HG02759 (cell line): ENCODE data around the gene ABCC10.
"Not testable (repeated sequence)": the region's sequence is repeated elsewhere in the genome, so short reads cannot be mapped to it uniquely, and the experiment has no call there.

Experiments used
- ATAC-seq: cut with Tn5 transposase; IDR thresholded peaks from one replicate; pipeline ENCODE4 v1.9.1; 2021; ENCODE audit warnings: mild to moderate bottlenecking, moderate library complexity; ENCODE audit not compliant: unreplicated experiment

ABCC10 gene

DNA sequence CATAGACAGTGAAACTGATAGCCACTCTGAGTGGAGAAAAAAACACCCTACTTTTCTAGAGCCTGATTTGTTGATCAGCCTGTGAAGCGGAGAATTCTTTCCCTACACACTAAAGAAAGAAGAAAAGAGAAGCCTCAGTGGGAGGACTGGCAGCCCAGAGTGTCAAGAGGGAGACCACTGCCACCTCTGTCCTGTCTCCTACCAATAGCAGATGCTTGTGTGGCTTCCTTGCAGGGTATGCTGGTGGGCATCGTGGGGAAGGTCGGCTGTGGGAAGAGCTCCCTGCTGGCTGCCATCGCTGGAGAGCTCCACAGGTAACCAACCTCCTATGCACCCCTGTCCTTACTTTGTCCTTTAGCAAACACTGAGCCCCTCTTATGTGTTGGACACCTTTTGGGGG lies 10.4 kb downstream of the ABCC10 start:
- no peak for ATAC-seq

DNA sequence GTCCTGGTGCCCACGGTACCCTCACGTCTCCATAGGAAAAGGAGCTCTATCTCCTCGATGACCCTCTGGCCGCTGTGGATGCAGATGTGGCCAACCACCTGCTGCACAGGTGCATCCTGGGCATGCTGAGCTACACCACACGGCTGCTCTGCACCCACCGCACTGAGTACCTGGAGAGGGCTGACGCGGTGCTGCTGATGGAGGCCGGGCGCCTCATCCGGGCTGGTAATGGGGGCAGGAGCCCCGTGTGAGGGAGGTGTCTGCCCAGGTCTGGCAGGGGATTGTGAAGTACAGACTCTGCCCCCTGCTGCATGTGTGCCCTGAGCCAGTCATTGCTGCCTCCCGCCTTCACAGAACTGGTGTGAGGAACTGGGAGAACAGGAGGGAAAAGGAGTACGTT lies 15.6 kb downstream of the ABCC10 start:
- ATAC-seq, result no peak

DNA sequence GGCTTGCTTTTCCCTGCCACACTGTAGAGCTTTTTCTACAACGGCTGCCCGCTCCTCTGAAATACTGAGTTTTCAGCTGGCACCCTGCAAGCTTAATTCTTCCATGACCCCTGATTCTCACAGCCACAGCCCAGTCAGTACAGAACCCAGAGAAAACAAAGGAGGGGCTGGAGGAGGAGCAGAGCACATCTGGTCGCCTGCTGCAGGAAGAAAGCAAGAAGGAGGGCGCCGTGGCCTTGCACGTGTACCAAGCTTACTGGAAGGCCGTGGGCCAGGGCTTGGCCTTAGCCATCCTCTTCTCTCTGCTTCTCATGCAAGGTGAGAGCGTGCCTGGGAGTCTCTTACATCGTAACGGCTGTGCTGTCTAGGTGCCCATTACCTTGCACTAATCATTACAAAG lies 16.7 kb downstream of the ABCC10 start:
- no peak for ATAC-seq

DNA sequence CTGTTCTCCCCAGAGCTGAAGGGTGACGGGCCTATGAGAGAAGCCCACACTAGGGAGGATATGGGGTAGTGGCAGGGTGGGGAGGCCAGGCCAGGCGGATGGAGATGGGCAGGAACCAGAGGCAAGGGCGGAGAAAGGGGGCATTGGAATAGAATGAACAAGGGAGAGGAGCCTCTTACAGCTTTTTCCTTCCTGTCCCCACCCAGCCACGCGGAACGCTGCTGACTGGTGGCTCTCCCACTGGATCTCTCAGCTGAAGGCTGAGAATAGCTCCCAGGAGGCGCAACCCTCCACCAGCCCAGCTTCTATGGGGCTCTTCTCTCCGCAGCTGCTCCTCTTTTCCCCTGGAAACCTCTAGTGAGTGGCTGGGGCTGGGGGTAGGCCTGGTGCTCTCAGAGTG lies 17.2 kb downstream of the ABCC10 start:
- no peak for ATAC-seq

DNA sequence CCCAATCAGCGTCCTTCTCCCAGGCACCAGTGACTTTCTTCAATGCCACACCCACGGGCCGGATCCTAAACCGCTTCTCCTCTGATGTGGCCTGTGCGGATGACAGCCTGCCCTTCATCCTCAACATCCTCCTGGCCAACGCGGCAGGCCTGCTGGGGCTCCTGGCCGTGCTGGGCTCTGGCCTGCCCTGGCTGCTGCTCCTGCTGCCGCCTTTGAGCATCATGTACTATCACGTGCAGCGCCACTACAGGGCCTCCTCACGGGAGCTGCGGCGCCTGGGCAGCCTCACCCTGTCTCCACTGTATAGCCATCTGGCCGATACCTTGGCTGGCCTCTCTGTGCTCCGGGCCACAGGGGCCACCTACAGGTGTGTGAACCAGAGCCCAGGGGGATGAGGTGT lies 18.2 kb downstream of the ABCC10 start:
- ATAC-seq, result no peak

DNA sequence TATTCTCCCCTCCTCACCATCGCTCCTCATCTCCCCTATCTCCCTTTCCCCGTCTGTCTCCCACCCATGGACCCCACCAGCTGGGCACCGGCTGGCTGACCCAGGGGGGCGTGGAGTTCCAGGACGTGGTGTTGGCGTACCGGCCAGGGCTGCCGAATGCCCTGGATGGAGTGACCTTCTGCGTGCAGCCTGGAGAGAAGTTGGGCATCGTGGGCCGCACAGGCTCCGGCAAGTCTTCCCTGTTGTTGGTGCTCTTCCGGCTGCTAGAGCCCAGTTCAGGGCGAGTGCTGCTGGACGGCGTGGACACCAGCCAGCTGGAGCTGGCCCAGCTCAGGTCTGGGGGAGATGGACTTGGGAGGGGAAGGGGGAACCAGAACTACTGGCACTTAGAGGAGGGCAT lies 20.3 kb downstream of the ABCC10 start:
- no peak for ATAC-seq

DNA sequence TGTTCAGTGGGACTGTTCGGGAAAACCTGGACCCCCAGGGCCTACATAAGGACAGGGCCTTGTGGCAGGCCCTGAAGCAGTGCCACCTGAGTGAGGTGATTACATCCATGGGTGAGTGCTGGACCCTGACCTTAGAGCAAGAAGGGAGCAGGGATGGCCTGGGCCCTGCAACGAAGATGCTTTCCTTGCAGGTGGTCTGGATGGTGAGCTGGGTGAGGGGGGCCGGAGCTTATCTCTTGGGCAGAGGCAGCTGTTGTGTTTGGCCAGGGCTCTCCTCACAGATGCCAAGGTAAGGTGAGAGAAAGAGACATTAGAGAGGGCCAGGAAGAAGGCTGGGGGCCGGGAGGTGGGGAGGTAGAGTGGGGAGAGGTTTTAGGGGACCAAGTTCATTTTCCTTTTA lies 21.6 kb downstream of the ABCC10 start:
- no peak for ATAC-seq

DNA sequence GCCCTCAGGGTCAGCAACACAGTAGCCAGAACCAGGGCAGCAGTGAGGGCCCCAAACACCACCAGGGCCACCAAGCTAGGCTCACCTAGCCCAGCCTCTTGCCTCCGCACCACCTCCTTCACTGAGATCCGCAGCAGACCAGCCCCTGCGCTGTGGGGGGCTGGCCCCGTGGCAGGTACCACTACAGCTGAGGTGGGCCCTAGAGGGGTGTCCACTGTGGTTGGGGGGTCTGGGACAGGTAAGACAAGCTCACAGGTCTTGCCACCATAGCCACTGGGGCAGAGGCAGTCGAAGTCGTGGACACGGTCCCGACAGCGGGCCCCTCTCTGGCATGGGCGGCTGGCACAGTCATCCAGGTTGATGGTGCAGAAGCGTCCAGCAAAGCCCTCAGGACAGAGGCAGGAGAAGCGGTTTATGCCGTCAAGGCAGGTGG lies 23.4 kb downstream of the ABCC10 start:
- ATAC-seq, result no peak

DNA sequence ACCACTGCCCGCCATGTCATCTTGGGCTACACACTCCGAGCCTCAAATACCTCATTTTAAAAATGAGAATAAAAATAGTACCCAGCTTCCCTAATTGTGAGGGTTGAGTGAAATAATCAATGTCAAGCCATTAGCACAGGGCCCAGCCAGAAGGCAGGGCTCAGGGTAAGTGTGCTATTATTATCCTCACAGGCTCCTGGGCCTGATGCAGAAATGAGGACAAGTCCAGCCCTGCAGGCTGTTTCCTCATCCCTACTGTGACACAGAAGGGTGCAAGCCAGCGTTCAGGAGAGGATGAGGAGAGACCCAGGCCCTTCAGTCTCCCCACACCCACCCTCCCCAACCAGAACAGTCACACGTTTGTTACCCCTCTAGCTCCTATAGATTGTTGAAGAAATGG lies 24.0 kb downstream of the ABCC10 start:
- no peak for ATAC-seq

DNA sequence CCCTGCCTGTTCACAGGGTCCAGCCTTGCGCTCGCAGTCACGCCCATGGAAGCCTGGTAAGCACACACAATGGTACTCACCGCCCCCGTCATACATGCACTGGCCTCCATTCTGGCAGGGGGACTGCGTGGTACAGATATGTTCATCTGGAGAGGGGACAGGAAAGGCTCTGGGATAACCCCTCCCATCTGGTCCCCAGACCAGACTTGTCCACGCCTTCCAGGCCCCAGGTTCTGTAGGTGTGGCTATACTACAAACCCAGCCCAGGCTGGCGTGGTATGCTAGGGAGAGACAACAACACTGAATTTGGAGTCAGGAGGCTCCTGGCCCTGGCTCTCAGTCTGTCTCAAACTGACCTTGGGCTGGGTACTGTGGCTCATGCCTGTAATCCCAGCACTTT lies 24.6 kb downstream of the ABCC10 start:
- no peak for ATAC-seq

DNA sequence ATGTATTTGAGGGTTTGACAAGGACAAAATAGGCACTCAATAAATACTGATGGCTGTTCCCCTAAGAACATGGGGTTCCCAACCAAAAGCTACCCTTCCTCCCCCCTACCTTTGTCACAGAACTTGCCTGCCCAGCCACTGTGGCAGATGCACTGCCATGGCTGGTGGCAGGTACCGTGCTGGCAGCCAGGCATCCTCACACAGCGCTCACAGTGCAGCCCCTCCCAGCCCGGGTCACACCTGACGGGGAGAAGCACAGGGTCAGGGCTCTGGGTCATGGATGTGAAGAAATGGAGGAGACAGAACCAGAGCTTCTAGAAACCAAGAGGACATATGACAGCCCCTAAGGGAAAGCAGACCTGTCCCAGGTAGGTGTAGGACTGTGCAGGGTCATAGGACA lies 25.6 kb downstream of the ABCC10 start:
- no peak for ATAC-seq

DNA sequence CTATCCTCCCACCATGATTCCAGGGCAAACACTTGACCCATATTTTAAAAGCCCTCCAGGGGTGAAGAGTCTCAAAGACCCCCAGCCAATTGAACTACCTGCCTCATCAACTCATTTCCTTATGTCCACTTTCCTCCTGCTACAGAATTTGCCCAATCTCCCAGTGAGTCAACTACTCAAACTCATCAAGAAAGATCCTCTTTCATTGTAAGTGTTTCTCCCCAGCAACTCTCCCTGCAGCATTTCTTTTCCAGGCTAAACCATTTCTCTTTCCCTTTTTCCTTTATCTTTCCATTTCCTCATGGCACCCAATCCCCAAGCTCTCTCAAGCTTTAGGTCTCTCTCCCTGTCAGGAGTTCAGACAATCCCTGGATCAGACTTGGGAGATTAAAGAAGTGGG lies 26.5 kb downstream of the ABCC10 start:
- no peak for ATAC-seq

DNA sequence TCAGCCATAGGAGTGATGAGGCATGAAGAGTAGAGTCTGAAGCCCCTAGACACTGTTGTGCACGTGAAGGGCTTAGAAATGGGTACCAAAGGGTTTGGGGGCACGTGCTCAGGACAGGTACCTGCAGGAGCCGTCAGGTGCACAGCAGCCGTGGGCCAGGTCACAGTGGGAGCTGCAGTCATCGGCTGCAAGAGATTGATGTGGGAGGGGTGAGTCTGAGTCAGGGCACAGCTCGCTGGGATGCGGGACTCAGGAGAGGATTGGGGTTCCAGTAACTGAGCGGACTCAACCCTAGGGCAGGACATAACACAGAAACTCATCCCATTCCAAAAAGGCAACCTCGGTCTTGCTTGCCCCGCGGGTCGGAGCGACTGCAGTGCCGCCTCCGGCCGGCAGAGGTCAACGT lies 27.0 kb downstream of the ABCC10 start:
- peak; percentile 17 for ATAC-seq

DNA sequence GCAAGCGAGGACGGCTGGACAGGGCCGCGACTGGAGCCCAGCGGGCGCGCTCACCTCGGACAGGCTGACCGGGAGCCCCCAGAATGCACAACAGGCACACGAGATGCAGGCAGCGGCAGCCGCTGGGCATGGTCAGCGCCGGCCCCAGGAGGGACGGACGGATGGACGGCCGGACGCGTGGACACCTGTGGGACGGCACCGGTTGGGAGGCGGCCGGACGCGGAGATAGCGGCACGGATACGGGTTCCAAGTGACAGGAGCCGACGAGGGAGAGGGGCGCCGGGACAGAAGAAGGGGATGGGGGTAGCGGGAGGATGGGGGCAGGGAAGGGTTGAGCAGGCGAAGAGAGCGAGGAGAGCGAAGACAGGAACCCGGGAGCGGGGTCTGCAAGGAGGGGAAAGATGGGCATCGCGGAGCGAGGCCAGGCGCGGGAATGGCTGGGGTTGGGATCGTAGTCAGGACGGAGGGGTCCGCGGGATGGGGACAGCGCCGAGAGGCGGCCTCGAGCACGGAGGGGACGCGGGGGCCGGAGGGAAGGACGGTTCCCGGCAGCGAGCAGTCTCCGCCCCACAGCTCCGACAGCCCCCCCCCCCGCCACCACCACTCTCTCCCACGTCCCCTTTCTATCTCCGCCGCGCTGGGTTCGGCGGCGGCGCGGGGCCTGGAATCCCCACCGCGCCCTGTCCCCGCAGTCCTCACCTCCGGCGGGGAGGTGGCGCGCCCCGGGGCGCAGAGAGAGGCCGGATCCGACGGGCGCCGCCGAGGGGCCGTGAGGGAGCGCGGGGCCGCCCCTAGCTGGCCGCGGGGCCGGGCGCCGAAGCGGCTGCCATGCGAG lies 27.6 kb downstream of the ABCC10 start:
- ATAC-seq, result peak; percentile 57

DNA sequence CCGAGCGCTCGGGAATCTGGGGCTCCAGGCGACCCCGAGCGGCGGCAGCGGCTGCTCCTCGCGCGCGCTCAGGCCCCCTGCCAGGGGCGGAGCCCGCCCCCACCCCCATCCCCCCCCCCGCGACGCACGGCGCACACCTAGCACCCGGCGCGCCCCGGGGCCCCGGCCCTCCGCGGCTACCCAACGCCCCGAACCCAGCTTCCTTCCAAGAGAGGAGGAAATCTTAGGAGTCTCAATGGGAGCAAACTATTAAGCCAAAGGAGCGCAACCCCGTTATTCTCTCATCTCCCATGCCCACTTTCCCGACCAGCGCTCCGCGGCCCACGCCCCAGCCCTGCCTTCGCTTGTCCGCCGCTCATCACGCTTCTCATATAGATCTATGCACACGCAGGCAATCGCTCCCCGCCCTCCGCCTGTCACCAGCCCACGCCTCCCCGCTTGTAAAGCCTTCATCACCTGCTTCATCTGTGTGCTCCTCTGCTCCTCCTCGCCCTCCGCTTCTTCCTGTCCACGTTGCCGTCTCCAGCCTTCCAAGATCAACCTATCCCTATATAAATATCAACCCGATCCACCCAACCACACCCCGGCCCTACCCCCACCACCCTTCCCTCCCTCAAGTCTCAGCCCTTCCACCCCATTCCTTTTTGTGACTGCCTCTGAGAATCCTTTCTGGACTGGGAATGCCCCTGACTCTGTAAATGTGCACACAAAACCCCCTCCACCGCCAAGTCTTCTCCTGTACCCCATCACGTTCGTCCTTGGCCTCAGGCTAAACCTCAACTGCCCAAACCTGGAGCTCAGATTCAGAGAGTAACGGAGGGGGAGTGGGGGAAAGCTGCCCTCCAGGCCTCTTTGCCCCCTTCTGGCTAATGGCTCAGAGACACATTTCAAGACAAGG lies 28.4 kb downstream of the ABCC10 start, which contains the start of gene DLK2:
Gene DLK2, minus strand, starts transcription at position 18 of the 898 bp plus-strand sequence. CDS start 723 bp downstream, outside the sequence.
- ATAC-seq, result peak; percentile 25

DNA sequence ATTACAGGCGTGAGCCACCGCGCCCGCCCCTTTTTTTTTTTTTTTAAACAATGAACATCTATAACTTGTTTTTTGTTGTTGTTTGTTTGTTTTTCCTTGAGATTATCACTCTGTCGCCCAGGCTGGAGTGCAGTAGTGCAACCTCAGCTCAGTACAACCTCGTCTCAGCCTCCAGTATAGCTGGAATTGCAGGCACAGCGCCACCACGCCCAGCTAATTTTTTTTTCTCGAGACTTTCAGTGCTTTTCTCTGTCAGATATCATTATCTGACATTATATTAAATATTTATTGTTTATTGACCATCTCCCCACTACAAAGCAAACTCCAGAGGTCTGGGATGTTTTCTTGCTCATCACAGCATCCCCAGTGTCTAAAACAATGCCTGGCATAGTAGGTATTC lies 30.3 kb downstream of the ABCC10 start:
- ATAC-seq, result no peak

DNA sequence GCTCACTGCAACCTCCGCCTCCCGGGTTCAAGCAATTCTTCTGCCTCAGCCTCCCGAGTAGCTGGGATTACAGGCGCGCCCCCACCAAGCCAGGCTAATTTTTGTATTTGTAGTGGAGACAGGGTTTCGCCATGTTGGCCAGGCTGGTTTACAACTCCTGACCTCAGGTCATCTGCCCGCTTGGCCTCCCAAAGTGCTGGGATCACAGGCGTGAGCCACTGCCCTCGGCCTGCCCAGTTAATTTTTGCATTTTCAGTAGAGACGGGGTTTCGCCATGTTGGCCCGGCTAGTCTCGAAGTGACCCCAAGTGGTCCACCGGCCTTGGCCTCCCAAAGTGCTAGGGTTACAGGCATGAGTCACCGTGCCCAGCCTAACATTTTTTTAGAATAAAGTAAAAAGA lies 30.8 kb downstream of the ABCC10 start:
- ATAC-seq, result not testable (repeated sequence)

DNA sequence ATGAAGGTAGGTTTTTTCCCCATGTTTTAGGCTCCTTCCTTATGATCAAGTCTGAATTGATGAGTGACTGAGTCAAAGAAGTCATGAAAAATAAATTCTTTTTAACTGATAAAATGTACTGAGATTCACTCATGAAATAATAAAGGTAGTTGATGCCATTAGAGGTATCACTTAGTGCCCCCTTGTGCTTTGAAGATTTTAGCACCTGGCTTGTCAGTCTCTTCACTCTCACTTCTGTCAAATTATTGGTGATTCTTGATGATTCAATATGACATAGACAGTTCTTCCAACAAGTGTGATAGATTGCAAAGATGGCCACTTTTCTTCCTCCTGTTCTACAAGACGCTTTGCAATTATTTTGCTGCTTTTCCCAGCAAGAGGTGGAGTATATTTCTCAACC lies 32.2 kb downstream of the ABCC10 start:
- ATAC-seq, result no peak

DNA sequence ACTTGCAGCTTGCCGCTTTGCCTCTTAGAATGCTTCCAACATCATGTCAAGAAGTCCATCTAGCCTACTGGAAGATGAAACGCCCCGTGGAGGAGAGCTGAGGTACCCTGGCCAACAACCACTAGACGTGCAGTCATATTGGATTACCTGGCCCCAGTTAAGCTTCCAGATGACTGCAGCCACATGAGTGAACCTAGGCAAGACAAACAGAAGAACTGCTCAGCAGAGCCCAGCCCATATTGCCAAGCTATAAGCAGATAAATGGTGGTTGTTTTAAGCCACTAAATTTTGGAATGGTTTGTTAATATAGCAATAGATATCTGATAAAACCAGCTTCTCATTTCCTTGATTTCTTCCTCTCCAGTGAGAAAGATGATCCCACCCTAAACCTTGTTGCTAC lies 32.7 kb downstream of the ABCC10 start:
- no peak for ATAC-seq

DNA sequence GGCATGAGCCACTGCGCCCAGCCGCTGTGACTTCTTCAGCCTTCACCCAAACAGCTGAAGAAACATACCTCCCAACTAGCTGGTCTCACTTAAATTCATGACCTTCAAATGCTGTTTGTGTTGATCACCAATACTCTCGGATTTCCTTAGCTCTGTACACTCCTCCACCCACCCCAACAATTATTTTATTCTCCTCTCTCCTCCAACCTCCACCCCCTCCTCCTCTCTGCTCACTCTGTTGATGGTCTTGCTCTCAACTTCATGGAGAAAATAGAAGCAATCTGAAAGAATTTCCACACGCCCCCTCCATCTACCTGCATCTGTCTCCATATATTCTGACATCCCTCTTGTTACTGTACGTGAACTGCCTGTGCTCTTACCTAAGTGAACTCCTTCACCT lies 34.6 kb downstream of the ABCC10 start:
- no peak for ATAC-seq

DNA sequence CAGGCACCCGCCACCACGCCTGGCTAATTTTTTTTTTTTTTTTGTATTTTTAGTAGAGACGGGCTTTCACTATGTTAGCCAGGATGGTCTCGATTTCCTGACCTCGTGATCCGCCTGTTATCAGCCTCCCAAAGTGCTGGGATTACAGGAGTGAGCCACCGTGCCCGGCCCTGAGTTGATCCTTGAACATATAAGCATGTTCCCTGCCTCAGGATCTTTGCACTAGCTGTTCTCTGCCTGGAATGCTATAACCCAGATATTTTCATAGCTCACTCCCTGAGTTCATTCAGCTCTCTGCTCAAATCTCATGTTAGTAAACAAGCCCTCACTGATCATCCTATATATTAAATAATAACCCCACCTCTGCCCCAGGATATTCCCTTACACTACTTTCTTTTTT lies 37.0 kb downstream of the ABCC10 start:
- no peak for ATAC-seq

DNA sequence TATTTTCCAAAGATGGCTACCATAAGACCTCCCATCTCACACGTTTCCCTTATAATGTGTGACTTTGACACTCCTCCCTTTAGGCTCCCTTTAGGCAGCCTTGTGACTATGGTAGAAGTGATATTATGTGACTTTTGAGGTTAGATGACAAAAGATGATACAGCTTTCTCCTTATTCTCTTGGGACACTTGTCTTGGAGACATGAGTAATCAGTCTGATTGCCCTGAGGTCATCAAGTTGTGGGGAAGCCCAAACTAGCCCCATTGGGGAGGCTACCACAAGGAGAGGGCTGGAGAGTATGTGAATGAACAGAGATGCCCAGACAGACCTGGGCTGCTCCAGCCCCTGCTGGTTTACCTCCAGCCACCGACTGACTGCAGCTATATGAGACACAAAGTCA lies 38.6 kb downstream of the ABCC10 start:
- no peak for ATAC-seq
